SH-SY5Y (cell line): ENCODE data around the gene PTH2.

Experiments used
- GATA2 ChIP-seq: IDR thresholded peaks from 2 replicates; pipeline ENCODE4 v1.6.1; 2011; ENCODE audit warnings: mild to moderate bottlenecking, low read depth, low read length
- GATA3 ChIP-seq: IDR thresholded peaks from 2 replicates; pipeline ENCODE4 v1.6.1; 2011; ENCODE audit warnings: low read depth, mild to moderate bottlenecking, low read length, moderate library complexity

PTH2 gene

GRCh38 chr19:49427855-49428546, 4.8 kb upstream of the PTH2 start:
- TF ChIP-seq GATA2: no peak
- no peak for TF ChIP-seq GATA3

GRCh38 chr19:49427339-49427738, 4.1 kb upstream of the PTH2 start:
- no peak for TF ChIP-seq GATA2
- no peak for TF ChIP-seq GATA3

- TF ChIP-seq GATA2 (no peak), GATA3 (no peak)
Observed at GRCh38 chr19:49425922-49426592, 2.8 kb upstream of the PTH2 start.

DNA sequence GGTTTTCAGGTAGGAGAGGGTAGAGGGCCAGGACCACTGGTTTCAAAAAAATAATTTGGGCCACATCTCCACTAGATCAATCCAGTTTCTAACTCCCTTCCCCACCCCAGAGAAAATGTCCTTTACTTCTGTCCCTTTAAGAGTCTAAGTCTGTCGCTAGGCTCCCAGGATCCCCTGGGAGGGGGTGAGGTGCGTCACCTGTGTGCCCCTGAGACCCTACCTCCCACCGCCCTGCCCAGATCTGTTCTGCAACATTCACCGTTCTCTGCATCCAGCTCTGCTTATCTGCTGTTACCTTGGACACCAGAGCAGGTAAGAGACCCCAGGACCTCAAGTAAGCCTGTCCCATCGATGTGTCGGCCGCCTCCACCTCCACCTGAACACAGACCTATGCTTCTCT, 1.9 kb upstream of the PTH2 start, which contains the start of gene GFY:
TSS of gene GFY (plus strand) at position 211 of the 400 bp plus-strand sequence. CDS start 1,043 bp downstream, outside the sequence.
- TF ChIP-seq GATA2: no peak

GRCh38 chr19:49423985-49424303, 703 bp upstream of the PTH2 start:
- no peak for TF ChIP-seq GATA2

GRCh38 chr19:49422407-49423070, 702 bp downstream of the PTH2 start:
- TF ChIP-seq GATA3: no peak
- TF ChIP-seq GATA2: no peak

DNA sequence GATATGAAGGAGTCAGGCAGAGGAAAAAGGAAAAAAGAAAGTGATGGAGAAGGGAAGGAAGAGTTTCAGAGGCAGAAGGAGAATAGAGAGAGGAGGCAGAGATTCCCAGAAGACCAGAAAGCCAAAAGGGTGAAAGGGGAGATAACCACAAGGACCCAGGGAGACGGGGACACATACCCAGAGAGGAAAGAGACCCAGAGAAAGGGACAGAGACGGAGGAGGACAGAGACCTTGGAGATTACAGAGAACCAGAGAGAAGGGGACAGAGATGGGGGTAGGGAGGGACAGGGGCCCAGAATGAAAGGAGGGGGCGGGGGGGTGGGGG, 1.4 kb downstream of the PTH2 start:
- TF ChIP-seq GATA2 (no peak), GATA3 (no peak)

GRCh38 chr19:49421039-49421877, 2.0 kb downstream of the PTH2 start:
- TF ChIP-seq GATA3: no peak

GRCh38 chr19:49420227-49420626, 3.0 kb downstream of the PTH2 start:
- no peak for TF ChIP-seq GATA3
- TF ChIP-seq GATA2: no peak

DNA sequence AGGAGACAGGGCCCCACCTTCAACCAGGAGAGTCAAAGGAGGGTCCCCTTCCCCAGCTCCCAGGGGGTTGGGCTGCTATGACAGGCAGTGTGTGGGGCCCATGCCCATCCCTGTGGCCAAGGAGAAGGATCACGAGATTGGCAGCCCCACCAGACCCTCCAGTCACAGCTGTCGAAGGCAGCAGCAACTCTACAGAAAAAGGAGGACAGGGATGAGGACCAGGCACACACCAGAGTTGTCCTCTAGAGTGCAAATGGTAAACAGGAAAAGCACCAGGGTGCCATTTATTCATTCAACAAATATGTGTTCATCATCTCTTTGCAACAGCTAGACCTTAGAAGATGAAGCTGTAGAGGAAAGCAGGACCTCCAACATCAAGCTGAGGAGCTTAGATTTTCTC, 4.1 kb downstream of the PTH2 start:
- no peak for TF ChIP-seq GATA2
- no peak for TF ChIP-seq GATA3

DNA sequence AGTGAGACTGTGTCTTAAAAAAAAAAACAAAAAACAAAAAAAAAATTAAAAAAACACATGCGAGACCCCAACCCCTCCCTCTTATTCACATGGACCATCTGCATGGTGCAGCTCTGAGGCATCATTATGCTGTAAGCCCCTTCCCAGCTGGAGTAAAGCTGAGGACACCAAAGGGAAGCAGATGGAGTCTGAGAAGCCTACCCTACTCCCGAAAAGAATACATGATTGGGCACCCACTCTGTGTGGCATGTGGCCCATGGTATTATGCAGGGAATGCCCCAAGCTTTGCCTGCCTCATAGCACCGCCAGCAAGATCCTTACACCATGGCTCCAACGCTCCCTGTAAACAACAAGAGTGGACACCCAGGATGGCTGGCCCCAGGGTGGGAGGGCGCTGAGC, 4.7 kb downstream of the PTH2 start:
- TF ChIP-seq GATA2 (no peak), GATA3 (no peak)

- TF ChIP-seq GATA2: no peak
- no peak for TF ChIP-seq GATA3
Observed at GRCh38 chr19:49417088-49417487, 6.2 kb downstream of the PTH2 start.

DNA sequence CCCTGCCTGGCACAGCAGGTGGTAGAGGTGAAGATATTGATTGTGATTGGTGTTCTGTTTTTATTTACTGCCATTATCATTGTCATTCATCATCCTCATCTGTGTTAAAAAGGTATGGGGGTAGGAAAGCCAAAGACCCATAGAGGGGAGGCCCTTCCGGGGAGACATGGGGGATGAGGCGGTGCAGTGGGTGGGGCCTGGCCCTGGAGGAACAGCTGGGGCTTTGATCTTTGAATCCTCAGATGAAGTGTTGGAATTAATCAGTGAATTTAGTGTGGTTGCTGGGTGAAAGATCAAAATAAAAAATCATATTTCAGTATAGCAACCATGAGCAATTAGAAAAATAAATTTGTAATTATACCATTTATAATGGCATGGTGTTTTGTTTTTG, 7.4 kb downstream of the PTH2 start:
- TF ChIP-seq GATA3 (no peak), GATA2 (no peak)

DNA sequence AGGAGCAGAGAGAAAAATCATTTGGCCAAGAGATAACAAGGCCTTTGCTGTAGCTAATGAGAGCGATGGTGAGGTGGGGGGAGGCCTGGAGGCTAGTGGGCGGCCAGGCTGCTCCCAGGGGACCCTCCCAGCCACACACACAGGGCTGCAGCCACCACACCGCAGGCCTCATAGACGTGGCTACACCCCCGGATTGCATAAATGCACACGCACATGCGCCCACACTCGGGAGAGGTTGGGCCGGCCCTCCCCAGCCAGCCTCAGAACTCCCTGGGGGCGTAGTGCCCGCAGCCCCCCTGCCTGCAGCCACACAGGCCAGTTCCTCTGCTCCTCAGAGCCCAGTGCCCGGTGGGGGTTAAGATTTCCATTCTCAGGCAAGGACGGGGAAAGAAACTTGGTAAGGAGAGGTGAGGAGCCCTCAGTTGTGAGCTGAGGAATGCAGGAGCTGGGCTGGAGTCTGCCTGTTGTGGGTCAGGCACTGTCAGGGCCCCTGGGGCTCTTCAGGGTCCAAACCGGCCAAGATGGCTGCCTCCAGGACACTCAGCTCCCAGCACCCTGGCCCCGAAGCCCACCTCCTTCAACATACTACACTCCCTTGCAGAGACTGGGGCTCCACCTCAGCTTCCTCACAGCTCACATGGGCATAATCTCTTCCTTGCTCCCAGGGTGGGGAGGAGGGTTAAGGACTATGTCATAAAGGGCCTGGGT, 8.0 kb downstream of the PTH2 start:
- TF ChIP-seq GATA2: no peak

GRCh38 chr19:49414256-49414655, 9.0 kb downstream of the PTH2 start:
- TF ChIP-seq GATA2 (no peak), GATA3 (no peak)

- TF ChIP-seq GATA2 (no peak), GATA3 (no peak)
Observed at GRCh38 chr19:49413348-49413747, 9.9 kb downstream of the PTH2 start.
